Left hindlimb (tissue), 1 donor: ENCODE data around the gene TMEM120A.
"Not testable (repeated sequence)": the region's sequence is repeated elsewhere in the genome, so short reads cannot be mapped to it uniquely, and the experiment has no call there.

ENCODE experiments used
- DNase-seq: peaks from one replicate; pipeline ENCODE4 v3.0.0-alpha.2; 2018

Gene TMEM120A

DNA sequence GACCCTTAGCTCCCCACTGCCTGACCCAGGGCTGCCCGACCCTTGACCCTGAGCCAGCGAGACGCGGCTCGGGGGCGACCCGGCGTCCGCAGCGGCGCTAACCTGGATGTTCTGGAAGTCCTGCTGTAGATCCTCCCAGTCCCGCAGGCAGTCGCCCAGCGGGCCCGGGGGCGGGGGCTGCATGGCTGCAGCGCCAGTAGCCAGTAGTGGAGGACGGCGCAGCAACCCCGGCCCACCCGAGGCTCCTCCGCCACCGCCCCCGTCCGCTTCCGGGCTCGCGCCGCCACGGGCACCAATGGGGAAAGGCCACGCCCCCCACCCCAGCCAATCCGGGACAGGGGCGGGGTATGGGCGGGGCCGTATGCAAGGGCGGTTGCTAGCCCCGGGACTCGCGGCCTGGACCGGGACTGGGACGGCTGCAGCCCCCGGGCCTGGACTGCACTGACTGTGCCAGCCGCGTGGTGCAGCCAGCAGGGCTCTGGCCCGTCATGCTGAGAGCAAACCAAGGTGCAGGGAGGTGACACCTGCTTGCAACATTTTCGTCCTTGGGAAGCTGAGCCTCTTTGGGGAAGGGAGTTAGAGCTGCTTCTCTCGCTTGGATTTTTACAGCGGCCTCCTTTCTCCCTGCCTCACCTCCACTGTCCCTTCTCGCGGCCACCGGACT is at the start of gene TMEM120A:
Gene TMEM120A (minus strand): TSS at position 208 of the 664 bp plus-strand sequence. CDS start 25 bp downstream, at position 183.
- peak; percentile 96 for DNase-seq

DNA sequence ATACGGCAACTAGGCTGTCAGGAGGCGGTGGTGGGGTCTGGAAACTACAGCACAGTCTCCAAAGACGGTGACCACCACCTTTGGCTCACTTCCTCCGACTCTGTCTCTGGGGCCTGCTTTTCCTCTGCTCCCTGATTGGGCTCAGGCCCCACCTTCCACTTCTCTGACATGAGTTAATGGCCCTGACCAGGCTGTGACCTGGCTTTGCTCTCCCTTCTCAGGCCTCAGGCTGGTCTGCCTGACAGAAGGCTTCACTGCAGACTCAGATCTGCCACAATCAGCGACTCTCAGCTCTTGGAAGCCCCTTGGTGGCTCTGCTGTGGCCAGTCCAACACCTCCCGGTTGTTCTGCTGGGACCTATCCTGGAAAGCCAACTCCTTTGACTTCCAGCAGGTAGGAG is 45.7 kb upstream of the TMEM120A start:
- no peak for DNase-seq

DNA sequence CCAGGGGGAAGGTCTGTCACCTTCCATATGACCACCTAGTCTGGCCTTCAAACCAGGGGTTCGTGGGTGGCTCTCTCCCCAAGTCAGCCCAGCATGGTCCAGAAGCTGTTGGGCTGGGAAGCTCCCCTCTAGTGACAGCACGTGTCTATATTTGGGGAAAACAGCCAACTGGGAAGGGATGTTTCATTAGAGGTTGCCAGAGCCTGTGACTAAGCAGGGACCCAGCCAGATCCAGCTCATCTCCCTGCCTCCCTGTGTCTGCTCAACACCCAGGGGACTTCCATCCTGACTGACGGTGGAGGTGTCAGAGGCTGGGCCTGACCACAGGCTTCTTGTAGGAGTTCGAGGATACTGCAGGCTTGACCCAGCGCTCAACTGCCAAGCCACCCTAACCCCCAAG is 42.9 kb upstream of the TMEM120A start:
- DNase-seq: no peak

DNA sequence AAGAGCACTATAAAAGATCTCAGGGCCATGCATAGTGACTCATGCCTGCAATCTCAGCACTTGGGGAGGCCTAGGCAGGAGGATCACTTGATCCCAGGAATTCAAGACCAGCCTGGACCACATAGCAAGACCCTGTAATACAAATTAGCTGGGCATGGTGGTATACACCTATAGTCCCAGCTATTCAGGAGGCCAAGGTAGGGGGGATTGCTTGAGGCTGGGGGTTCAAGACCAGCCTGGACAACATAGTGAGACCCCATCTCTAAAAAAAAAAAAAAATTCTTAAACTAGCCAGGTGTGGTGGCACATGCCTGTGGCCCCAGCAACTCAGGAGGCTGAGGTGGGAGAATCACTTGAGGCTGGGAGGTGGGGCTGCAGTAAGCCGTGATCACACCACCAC is 37.6 kb upstream of the TMEM120A start:
- no peak for DNase-seq

DNA sequence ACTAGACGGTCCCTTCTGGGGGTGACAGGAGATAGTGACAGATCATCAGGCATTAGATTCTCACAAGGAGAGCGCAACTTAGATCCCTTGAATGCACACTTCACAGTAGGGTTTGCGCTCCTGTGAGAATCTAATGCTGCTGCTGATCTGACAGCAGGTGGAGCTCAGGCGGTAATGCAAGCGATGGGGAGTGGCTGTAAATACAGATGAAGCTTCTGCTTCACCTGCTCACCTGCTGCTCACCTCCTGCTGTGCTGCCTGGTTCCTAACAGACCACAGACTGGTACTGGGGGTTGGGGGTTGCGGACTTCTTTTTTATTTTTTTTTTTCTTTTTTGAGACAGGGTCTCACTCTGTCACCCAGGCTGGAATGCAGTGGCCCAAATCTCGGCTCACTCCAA is 35.3 kb upstream of the TMEM120A start:
- DNase-seq: not testable (repeated sequence)

DNA sequence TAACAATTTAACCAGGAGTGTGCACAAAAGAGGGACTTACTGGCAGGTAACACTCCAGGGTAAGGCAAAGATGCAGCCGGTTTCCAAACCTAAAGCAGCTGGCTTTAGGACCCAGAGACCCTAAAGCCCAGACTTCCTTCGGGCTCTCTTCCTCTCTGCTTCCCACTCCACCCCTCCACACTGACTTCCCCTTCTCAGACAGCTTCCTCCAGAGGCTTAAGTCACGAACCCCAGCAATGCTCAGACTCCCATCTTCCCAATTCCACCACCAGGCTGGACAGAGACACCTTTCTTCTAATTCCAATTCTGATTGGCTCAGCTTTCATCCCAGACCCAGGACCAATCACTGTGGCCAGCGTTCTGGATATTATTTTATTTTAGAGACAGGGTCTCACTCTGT is 28.6 kb upstream of the TMEM120A start:
- no peak for DNase-seq

DNA sequence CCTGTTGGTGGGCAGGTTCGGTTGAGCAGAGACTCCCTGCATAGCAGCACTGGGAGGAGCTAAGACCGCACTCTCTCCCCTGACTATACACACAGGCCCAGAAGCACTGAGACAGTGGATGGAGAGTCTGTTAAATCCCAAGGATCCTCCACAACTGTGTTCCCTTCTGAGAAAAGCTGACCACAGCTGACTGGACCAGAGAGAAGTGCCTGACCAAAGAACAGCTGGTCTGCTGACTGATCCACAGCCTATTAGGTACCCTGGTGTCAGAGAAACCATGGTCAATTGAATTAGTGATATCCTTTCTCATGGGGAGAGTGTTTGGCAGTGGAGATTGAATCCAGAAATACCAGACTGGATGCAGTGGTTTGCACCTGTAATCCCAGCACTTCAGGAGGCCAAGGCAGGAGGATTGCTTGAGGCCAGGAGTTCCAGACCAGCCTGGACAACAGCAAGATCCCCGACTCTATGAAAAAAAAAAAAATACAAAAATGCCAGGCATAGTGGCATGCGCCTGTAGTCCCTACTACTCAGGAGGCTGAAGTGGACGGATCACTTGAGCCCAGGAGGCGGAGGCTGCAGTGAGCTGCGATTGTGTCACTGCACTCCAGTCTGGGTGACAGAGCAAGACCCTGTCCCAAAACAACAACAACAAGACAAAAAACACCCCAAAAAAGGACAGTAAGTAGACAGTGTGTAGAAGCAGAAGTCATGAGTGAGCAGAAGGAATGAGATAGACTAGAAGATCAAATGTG is 27.8 kb upstream of the TMEM120A start:
- no peak for DNase-seq

DNA sequence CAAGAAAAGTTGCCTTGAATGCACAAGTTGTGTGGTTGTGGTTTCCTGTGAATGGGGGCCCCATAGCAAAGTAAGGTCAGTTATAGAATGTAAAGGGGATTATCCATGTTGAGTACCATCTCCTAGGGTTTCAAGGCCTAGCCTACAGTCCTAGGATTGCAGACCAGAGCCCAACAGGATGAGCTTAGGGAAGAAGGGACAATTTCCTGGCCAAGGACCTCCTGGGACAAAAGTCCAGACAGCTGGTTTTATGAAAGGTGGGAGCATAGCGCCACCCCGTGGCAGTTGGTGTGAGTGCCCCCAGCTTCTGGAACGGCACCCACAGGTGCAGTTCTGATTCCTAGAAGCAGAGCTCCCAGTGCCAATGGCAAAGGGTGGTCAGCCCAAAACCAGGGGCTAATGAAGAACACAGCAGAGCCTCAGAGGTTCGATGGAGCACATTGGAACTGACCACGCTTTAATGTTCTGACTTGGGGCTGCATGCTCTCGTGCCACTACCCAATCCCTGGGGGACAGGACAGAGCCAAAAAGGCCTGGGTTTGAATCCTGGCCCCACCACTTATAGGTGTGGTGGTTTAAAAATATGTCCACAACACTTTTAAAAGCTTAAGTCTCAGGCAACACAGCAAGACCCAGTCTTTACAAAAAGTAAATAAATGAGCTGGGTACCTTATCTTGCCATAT is 25.8 kb upstream of the TMEM120A start:
- peak; percentile 66 for DNase-seq

DNA sequence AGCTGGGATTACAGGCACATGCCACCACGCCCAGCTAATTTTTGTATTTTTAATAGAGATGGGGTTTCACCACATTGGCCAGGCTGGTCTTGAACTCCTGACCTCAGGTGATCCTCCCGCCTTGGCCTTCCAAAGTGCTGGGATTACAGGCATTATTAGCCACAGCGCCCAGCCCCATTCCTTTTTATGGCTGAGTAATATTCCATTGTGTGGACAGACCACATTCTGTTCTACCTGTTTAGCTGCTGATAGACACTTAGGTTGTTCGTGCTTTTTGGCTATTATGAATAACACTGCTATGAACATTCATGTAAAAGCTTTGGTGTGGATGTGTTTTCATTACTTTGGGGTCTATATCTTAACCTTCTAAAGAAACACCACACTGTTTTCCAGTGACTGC is 24.1 kb upstream of the TMEM120A start:
- not testable (repeated sequence) for DNase-seq

DNA sequence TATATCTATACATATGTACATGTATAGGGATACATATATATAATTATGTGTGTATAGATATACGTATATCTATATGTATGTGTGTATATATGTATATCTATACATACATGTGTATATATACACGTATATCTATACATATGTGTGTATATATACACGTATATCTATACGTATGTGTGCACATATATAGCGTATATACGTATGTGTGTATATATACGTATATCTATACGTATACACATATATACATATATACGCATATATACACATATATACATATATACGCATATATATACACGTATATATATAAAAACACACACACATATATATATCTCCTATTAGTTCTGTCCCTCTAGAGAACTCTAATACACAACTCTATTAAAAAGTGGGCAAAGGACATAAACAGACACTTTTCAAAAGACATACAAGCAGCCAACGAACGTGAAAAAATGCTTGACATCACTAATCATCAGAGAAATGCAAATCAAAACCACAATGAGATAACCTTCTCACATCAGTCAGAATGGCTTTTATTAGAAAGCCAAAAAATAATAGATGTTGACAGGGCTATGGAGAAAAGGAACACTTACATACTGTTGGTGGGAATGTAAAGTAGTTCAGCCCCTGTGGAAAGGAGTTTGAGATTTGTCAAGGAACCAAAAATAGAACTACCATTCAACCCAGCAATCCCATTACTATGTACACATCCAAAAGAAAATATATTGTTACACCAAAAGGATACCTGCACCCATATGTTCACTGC is 22.0 kb upstream of the TMEM120A start:
- no peak for DNase-seq

DNA sequence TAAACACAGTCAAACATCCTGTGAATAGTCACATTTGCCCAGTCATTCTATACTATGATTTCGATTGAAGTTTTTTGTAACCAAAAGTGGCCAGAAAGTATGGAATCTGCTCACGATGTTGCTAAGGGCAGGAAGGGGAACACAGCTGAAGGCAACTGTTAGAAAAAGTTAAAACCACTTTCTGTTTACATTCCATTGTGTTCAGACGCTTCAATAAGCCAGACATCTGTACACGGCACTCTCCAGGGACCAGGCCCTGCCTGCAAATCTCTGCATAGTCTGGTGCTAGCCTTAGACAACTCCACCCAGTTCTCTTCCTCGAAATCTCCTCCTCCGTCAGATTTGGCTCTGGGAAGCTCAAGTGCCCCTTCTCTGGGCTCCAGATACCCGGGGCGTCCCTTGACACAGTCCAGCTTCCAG is 17.1 kb upstream of the TMEM120A start:
- DNase-seq: peak; percentile 56

DNA sequence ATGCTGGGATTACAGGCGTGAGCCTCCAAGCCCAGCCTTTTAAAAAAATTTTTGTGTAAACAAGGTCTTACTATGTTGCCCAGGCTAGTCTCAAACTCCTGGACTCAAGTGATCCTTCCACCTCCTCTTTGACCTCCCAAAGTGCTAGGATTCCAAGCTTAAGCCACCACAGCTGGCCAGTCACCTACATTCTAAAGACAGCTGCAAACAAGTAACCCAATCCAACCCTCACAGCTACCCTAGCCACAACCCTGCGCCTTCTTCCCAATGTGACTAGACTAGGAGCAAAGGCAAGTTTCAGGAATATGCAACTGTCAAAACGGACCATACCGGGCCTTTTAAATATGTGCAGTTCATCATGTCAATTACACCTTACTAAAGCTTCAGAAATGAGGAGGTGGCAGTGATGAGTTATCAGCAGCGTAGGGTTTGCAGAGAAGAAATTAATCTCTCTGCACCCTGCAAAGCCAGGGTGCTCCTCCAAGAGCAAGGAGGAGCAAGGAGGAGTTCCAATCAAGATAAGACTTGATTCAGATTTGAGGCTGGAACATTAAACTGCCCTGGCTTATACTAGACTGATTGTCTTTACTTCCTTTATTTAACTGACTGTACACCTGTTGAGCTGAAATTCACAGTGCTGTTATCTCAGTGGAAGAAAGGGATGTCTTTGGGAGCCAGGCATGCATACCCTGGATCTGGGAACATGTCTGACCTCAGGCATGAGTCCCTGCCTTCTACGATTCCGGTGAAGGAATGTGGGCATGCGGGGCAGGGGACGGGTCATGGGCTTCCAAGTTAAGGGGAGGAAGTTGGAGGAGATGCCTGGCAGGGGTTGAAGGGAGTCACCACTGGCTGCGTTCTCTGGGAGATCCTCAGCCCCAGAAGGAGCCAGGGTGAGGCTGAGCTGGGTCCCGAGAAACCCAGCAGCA is 15.5 kb upstream of the TMEM120A start:
- DNase-seq: no peak

DNA sequence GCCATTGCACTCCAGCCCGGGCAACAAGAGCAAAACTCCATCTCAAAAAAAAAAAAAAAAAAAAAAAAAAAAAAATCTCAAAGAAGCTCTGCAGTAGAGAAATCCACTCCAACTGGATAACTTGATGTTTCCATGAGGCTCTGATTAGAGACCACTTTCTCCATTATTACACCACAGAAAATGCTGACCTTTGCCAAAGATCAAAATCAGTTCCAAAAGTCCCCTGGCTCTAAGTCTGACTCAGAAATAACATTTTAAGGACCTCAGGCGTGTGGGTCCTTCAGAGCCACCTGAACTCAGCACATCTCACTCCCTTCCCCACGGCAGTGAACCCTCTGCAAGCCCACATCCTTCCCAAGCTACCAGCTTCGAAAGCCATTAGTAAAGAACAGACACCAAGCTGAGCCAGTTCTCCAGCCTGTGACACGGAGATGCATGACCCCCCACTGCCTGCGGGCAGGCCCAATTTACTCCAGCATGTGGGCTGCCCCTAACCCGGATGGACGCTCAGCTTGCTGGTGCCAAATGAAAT is 13.8 kb upstream of the TMEM120A start:
- DNase-seq: no peak

DNA sequence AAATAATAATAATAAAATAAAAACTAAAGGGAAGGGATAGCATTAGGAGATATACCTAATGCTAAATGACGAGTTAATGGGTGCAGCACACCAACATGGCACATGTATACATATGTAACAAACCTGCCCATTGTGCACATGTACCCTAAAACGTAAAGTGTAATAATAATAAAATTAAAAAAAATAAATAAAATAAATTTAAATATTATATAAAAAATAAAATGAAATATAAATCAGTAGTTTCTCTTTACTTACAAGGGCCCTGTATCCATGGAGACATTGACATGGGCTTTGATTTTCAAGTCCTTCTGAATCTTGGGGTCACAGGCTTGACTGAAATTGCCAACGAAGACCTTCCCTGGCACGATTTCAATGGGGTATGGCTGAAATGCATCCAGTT is 10.6 kb upstream of the TMEM120A start:
- DNase-seq: not testable (repeated sequence)

DNA sequence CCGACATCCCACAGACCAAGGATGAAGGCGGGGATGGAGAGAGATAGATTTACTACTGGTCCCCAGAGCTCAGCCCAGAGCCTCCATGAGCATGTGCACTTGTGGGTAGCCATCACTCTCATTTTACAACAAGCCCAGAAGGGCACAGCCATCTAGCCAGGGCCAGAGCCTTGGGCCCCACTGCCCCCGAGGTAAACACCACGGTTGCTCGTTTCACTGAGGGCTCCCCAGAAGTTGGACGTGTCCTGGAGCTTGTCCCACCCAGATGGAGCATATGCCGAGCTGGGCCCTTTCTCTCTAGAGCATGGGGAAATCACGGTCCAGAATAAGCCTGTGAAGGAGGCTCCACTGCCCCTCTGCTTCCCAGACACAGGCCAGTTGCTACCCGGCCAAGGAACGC is 9.0 kb upstream of the TMEM120A start:
- DNase-seq: no peak

DNA sequence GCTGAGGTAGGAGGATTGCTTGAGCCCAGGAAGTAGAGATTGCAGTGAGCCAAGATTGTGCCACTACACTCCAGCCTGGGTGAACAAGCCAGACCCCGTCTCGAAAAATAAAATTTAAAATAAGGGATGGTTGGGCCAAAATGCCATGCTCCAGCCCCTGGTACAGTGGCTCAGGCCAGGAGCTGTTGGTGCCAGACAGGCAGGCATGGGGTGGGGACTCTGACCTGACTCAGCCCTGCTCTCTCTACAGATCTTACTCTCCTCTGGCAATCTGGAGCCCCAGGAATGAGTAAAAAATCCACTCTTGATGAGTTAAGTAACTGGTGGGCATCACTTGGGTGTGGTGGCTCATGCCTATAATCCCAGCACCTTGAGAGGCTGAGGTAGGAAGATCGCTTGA is 8.4 kb upstream of the TMEM120A start:
- DNase-seq: no peak

DNA sequence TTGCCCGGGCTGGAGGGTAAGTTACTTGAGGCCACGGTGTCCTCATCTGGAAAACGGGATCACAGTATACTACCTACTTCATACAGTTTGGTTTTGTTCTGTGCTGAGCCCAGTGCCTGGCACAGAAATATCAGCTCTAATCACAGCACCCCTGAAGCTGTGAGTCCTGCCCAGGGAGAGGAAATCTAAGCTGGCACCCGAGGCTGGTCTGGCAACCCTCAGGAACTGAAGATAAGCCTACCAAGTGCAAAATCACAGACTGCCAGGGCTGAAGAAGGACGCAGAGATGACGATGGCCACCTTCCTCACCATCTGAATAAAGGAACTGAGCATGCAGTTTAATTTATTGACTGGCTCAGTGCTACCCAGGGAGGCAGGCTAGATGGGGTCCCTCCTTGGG is 7.7 kb upstream of the TMEM120A start:
- DNase-seq: no peak

DNA sequence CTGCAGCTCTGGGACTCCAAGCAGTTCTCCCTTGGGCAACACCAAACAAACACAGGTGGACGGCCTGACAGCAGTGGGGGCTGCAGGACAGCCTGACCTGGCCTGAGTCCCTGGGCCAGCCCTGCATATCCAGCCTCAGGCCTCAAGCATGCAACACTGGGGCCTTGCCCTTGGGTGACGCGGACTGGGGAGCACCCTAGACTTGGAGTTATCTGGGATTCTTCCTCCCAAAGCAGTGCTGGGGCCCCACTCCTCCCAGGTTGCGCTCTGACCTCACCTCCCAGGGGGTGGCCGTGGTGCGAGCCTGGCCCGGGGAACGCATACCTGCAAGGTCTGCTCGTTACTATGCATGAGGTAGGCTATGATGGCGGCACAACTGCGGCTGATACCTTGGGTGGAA is 6.2 kb upstream of the TMEM120A start:
- DNase-seq: no peak

DNA sequence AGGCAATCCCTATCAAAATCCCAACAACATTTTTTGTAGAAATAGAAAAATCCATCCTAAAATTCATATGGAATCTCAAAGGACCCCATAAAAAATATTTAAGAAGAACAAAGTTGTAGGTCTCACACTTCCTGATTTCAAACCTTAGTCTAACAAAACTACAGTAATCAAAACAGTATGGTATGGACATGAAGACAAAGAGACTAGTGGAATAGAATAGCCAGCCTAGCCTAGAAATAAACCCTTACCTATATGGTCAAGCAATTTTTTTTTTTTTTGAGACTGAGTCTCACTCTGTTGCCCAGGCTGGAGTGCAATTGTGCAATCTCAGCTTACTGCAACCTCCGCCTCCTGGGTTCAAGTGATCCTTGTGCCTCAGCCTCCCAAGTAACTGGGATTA is 3.6 kb upstream of the TMEM120A start:
- no peak for DNase-seq

DNA sequence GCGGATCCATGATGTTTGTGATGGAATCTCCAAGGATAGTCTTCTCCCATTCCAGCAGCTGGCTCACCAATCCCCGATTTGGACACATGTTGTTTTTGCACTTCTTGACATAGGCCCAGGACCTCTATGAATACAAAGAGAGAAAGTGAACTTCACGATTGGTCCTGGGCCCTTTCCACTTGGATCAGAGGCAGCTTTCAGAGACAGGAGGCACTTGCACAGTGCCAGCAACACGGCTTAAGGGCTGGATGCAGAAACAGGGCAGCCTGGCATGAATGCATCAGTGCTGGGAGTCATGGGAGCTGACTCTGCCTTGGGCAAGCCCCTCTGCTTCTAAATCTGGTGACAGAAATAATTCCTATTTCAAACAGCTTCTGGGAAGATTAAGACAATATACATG is 2.1 kb upstream of the TMEM120A start:
- no peak for DNase-seq

DNA sequence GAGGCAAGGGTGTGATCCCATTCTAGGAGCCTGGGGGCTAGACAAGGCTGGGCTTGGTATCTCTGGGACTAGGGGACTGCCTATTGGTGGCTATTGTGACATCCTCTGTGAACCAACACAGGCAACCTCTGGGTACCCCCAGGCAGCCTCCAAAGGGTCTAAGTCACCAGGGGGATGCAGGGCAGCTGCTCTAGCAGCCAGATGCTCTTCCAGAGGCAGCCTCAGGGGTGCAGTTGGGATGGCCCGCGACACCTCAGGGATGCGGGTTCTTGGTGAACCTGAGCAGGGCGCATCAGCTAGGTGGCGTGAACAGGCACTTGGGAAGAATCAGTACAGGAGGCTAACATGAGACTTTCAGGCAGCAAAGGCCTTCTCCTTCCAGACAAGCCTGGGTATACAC is 1.6 kb upstream of the TMEM120A start:
- DNase-seq: no peak

DNA sequence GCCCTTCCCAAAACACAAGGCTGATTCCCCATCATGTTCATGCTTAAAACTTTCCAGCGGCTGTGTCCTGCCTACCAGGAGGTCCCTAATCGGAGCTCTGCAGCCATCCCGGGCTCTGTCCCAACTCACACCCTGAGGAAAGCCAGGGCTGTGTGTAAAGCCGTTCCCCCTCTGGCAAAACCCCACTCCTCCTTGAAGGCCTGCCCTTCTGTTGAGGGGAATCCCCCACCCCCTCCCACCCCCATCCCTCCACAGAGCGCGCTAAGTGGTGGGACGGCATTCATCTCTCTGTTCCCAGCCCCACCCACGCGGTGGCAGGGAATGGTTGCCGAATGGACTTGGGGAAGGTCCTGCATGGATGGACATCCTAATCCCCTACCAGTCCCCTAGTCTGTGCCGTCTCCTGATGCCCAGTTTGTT is 667 bp upstream of the TMEM120A start:
- no peak for DNase-seq
